ENCODE measurements around the gene ICA1L. TPM values are rescaled to one million over a fixed set of nuclear protein-coding genes. Genes with fewer than 3 reads are reported as not detected.

Gene ICA1L
- polyA plus RNA-seq, 1 of the 3 experiments (the other 2 are of a cell fraction), result 3.7 TPM

GRCh38 chr2:202797944-202798343, 73.6 kb downstream of the ICA1L start:
- H3K9ac ChIP-seq, result no peak overlapping the region
- no peaks in the 10 kb centered on the region for H3K79me2 ChIP-seq (ENCODE audit: insufficient read depth)
- DNase-seq, result no peak
- no peaks in the 10 kb centered on the region for H3K27me3 ChIP-seq (ENCODE audit: insufficient read depth)
- no peaks in the 10 kb centered on the region for H3K4me1 ChIP-seq (ENCODE audit: control insufficient read depth in 1 of 2, insufficient read depth in 2 of 2, low read depth in 1 of 2, low read length in 1 of 2)
- no peak for TF ChIP-seq PBX3 (IDR thresholded peaks at IDR 0.05)
- TF ChIP-seq EZH2phosphoT487 (IDR thresholded peaks at IDR 0.05; ENCODE audit: borderline replicate concordance, low read depth), result no peak
- TF ChIP-seq MXI1 (IDR thresholded peaks at IDR 0.05; ENCODE audit: low read depth, low read length), result no peak
- no peak overlapping the region for H2AFZ ChIP-seq (ENCODE audit: low read depth)
- H3F3A ChIP-seq (replicated peaks; ENCODE audit: insufficient read depth), result peaks cover 6% of the 10 kb centered on the region
- H3K4me3 ChIP-seq (ENCODE audit: low read depth in 2 of 2, low read length in 1 of 2), result no peak overlapping the region
- H3K4me2 ChIP-seq, result no peak overlapping the region
- no peaks in the 10 kb centered on the region for H3K36me3 ChIP-seq (replicated peaks in 1 of 2; ENCODE audit: control insufficient read depth in 1 of 2, insufficient read depth in 2 of 2, low read length in 1 of 2)
- no peaks in the 10 kb centered on the region for H3K9me3 ChIP-seq
- H4K20me1 ChIP-seq (ENCODE audit: insufficient read depth), result no peaks in the 10 kb centered on the region
- no peak overlapping the region for H3K27ac ChIP-seq (ENCODE audit: low read depth in 2 of 2, low read length in 1 of 2)
- ChIA-PET CTCF (no interaction called here), POLR2A (no interaction called here)
- no peaks in the 10 kb centered on the region for H3K9me2 ChIP-seq

- DNase-seq, result no peak
- TF ChIP-seq EP300 (IDR thresholded peaks at IDR 0.05; ENCODE audit: borderline replicate concordance in 1 of 2, low read depth in 1 of 2, low read length in 1 of 2), result no peak
- TF ChIP-seq RFX5 (IDR thresholded peaks at IDR 0.05; ENCODE audit: low read length), result no peak
- no peak for TF ChIP-seq MXI1 (IDR thresholded peaks at IDR 0.05; ENCODE audit: low read depth, low read length)
- no peak for TF ChIP-seq JUND (IDR thresholded peaks at IDR 0.05)
- no peak for TF ChIP-seq SIN3A (IDR thresholded peaks at IDR 0.05; ENCODE audit: borderline replicate concordance, low read depth, low read length)
- TF ChIP-seq TCF12 (IDR thresholded peaks at IDR 0.05), result no peak
- WGBS (ENCODE audit: low lambda C conversion rate), result 96% methylated on average over 2 of the region's 2 CpGs
- no peak overlapping the region for H3K9ac ChIP-seq
- no peaks in the 10 kb centered on the region for H3K9me2 ChIP-seq
- no peak overlapping the region for H3K27ac ChIP-seq (ENCODE audit: low read depth in 2 of 2, low read length in 1 of 2)
- POLR2A ChIA-PET, result no interaction called here
- no peaks in the 10 kb centered on the region for H3K9me3 ChIP-seq
- H3K36me3 ChIP-seq (replicated peaks in 1 of 2; ENCODE audit: control insufficient read depth in 1 of 2, insufficient read depth in 2 of 2, low read length in 1 of 2), result peaks cover 0 to 20% of the 10 kb centered on the region in 2 experiments
- H3K27me3 ChIP-seq (ENCODE audit: insufficient read depth), result no peaks in the 10 kb centered on the region
- no peaks in the 10 kb centered on the region for H3K4me1 ChIP-seq (ENCODE audit: control insufficient read depth in 1 of 2, insufficient read depth in 2 of 2, low read depth in 1 of 2, low read length in 1 of 2)
- H2AFZ ChIP-seq (ENCODE audit: low read depth), result no peak overlapping the region
- H3K4me2 ChIP-seq, result no peak overlapping the region
- H4K20me1 ChIP-seq (ENCODE audit: insufficient read depth), result no peaks in the 10 kb centered on the region
- H3K79me2 ChIP-seq (ENCODE audit: insufficient read depth), result no peaks in the 10 kb centered on the region
- CTCF ChIA-PET, result no interaction called here
- H3F3A ChIP-seq (replicated peaks; ENCODE audit: insufficient read depth), result peaks cover 6% of the 10 kb centered on the region
- H3K4me3 ChIP-seq (ENCODE audit: low read depth in 2 of 2, low read length in 1 of 2), result no peak overlapping the region
Measured at GRCh38 chr2:202790676-202791075, 80.9 kb downstream of the ICA1L start.

GRCh38 chr2:202786842-202787241, 84.7 kb downstream of the ICA1L start:
- Histone ChIP-seq H2AFZ (ENCODE audit: low read depth) (no peak overlapping the region), H4K20me1 (ENCODE audit: insufficient read depth) (no peaks in the 10 kb centered on the region), H3K4me3 (ENCODE audit: low read depth in 2 of 2, low read length in 1 of 2) (no peak overlapping the region), H3K9ac (no peak overlapping the region), H3K27ac (ENCODE audit: low read depth in 2 of 2, low read length in 1 of 2) (no peak overlapping the region), H3K9me3 (no peaks in the 10 kb centered on the region), H3F3A (replicated peaks; ENCODE audit: insufficient read depth) (no peaks in the 10 kb centered on the region), H3K4me1 (ENCODE audit: control insufficient read depth in 1 of 2, insufficient read depth in 2 of 2, low read depth in 1 of 2, low read length in 1 of 2) (no peaks in the 10 kb centered on the region), H3K27me3 (ENCODE audit: insufficient read depth) (no peaks in the 10 kb centered on the region), H3K9me2 (no peaks in the 10 kb centered on the region), H3K4me2 (no peak overlapping the region), H3K79me2 (ENCODE audit: insufficient read depth) (no peaks in the 10 kb centered on the region), H3K36me3 (replicated peaks in 1 of 2; ENCODE audit: control insufficient read depth in 1 of 2, insufficient read depth in 2 of 2, low read length in 1 of 2) (peaks cover 0 to 23% of the 10 kb centered on the region in 2 experiments)
- CTCF ChIA-PET, result no interaction called here
- POLR2A ChIA-PET, result interaction anchor here (0.6 kb wide), 1 partner anchor 131 kb away, joined by 3 read pairs; no protein-coding TSS in a partner anchor
- TF ChIP-seq CHD2 (IDR thresholded peaks at IDR 0.05; ENCODE audit: low read length, partially characterized antibody) (no peak), FOXM1 (IDR thresholded peaks at IDR 0.05; ENCODE audit: low read depth) (no peak)
- 89% methylated on average over 2 of the region's 2 CpGs for WGBS (ENCODE audit: low lambda C conversion rate)
- DNase-seq, result no peak
